CD4-positive, alpha-beta memory T cell (primary cell): Measurements from ENCODE around the gene OLFML2B. TPM values are rescaled to one million over a fixed set of nuclear protein-coding genes. Genes with fewer than 3 reads are reported as not detected.

ENCODE experiments used
- CTCF ChIA-PET: fragments of 350-600 bp; sonication (Branson Sonifier 250); formaldehyde crosslinking; loops from one replicate; lab custom pipeline; 2021; ENCODE audit warnings: inconsistent platforms; ENCODE audit not compliant: partially characterized antibody; lab: Charles Lee
- POLR2A ChIA-PET: fragments of 350-600 bp; sonication (Branson Sonifier 250); formaldehyde crosslinking; loops from one replicate; lab custom pipeline; 2021; ENCODE audit not compliant: partially characterized antibody; lab: Charles Lee
- DNase-seq, 5 donors: peaks; one replicate each; pipeline versions ENCODE4 v3.0.0 to v3.0.0-alpha.2; 2020 to 2022; ENCODE audit warnings: mixed read lengths in 1 of 5
- H3K27ac ChIP-seq: one replicate; pipeline ENCODE4 v1.7.0; 2013; ENCODE audit warnings: low read depth, low read length
- H3K27me3 ChIP-seq: 2 replicates; pipeline ENCODE4 v1.7.0; 2013; ENCODE audit warnings: mild to moderate bottlenecking, low read length, moderate library complexity; ENCODE audit not compliant: insufficient read depth
- H3K36me3 ChIP-seq: 2 replicates; pipeline ENCODE4 v1.7.0; 2013; ENCODE audit warnings: mild to moderate bottlenecking, low read length, moderate library complexity; ENCODE audit not compliant: insufficient read depth
- H3K4me1 ChIP-seq: 2 replicates; pipeline ENCODE4 v1.7.0; 2013; ENCODE audit warnings: mild to moderate bottlenecking, low read length, moderate library complexity; ENCODE audit not compliant: insufficient read depth
- H3K4me3 ChIP-seq, 2 donors: one replicate each; pipeline ENCODE4 v1.7.0; 2013; ENCODE audit warnings: low read length in 2 of 2, mild to moderate bottlenecking in 1 of 2
- H3K9me3 ChIP-seq, 2 donors: one replicate each; pipeline ENCODE4 v1.7.0; 2013; ENCODE audit warnings: low read length in 2 of 2, control low read depth in 1 of 2; ENCODE audit not compliant: control insufficient read depth in 1 of 2
- H3K27ac Mint-ChIP-seq, 7 donors: one replicate each; pipeline ENCODE4 v1.8.0; 2020 to 2021; ENCODE audit warnings: mixed read lengths in 7 of 7, mild to moderate bottlenecking in 6 of 7, inconsistent platforms in 3 of 7, moderate library complexity in 3 of 7
- H3K27me3 Mint-ChIP-seq, 2 donors: one replicate each; pipeline ENCODE4 v1.8.0; 2020 to 2021; ENCODE audit warnings: mixed read lengths in 2 of 2
- H3K36me3 Mint-ChIP-seq, 2 donors: one replicate each; pipeline ENCODE4 v1.8.0; 2020 to 2021; ENCODE audit warnings: mixed read lengths in 2 of 2, inconsistent platforms in 1 of 2, mild to moderate bottlenecking in 1 of 2
- H3K4me1 Mint-ChIP-seq, 4 donors: one replicate each; pipeline ENCODE4 v1.8.0; 2020 to 2021; ENCODE audit warnings: mixed read lengths in 4 of 4, mild to moderate bottlenecking in 1 of 4
- H3K4me3 Mint-ChIP-seq, 8 donors: one replicate each; pipeline ENCODE4 v1.8.0; 2020 to 2021; ENCODE audit warnings: mixed read lengths in 8 of 8, mild to moderate bottlenecking in 7 of 8, moderate library complexity in 6 of 8, inconsistent platforms in 3 of 8
- H3K9me3 Mint-ChIP-seq, 8 donors: one replicate each; pipeline ENCODE4 v1.8.0; 2020 to 2021; ENCODE audit warnings: mixed read lengths in 8 of 8, mild to moderate bottlenecking in 5 of 8, inconsistent platforms in 3 of 8, moderate library complexity in 1 of 8
- intact Hi-C: fragments of 100-400 bp; cut with micrococcal nuclease; formaldehyde crosslinking; loops from one replicate; pipeline ENCODE4 v1.15.1; 2023
- polyA plus RNA-seq, 2 donors: library from polyadenylated mRNA; unstranded; fragments of 300-500 nt; fragmentation: Illumina TruSeq; gene quantifications; one replicate each; pipeline ENCODE4 v1.2.3, GENCODE V29; 2021
- total RNA-seq, 2 experiments: library from RNA; stranded (reverse); gene quantifications; one replicate each; pipeline ENCODE4 v1.2.3, GENCODE V29; 2021

Gene OLFML2B
- total and polyA plus RNA-seq, 4 experiments from 2014 or later = 0.36 to 0.58 TPM; not detected in 2

GRCh38 chr1:161952607-161953172 is 71.0 kb downstream of the OLFML2B start:
- POLR2A ChIA-PET = interaction anchor here (0.8 kb wide), 1 partner anchor 33 kb away, joined by 3 read pairs; no protein-coding TSS in a partner anchor
- no peaks in the 10 kb centered on the region for H3K9me3 Mint-ChIP-seq
- H3K27ac Mint-ChIP-seq = no peak overlapping the region
- Histone ChIP-seq H3K27me3 (no peaks in the 10 kb centered on the region), H3K9me3 (no peaks in the 10 kb centered on the region), H3K36me3 (no peaks in the 10 kb centered on the region), H3K4me1 (peaks cover 16% of the 10 kb centered on the region), H3K4me3 (no peak overlapping the region), H3K27ac (no peak overlapping the region)
- no peak overlapping the region for H3K4me3 Mint-ChIP-seq
- no peaks in the 10 kb centered on the region for H3K27me3 Mint-ChIP-seq
- intact Hi-C loops = no loop called here
- CTCF ChIA-PET = interaction anchor here (1.5 kb wide), 1 partner anchor 84 kb away, joined by 4 read pairs; no protein-coding TSS in a partner anchor
- no peak for DNase-seq
- H3K4me1 Mint-ChIP-seq = peaks cover 26 to 38% (median 30%) of the 10 kb centered on the region in 4 donors
- H3K36me3 Mint-ChIP-seq = peaks cover 8 to 12% of the 10 kb centered on the region in 2 donors

DNA sequence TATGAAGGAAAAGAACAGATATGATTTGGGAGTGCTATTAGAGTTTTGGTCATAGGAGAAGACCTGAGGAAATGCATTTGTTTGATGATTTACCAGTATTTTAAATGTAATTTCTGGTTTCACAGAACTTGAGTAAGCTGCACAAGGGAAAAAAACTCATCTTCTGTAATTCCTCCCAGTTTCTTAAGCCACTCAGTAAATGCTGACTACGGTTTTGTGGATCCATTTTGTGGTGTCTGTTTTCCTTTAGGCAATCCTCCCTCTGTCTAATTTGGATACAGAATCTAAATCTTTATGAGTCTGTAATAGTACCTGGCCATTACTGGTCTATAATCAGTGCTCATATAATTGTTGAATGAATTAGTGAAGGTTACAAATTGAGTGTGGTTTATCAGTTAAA is 72.0 kb downstream of the OLFML2B start:
- Mint-ChIP-seq H3K9me3 (no peaks in the 10 kb centered on the region), H3K27ac (peak overlapping the region in 1 of 7 donors; percentile 28), H3K36me3 (peaks cover 11 to 14% of the 10 kb centered on the region in 2 donors), H3K27me3 (no peaks in the 10 kb centered on the region), H3K4me1 (peaks cover 26 to 43% (median 31%) of the 10 kb centered on the region in 4 donors), H3K4me3 (no peak overlapping the region)
- ChIA-PET POLR2A (no interaction called here), CTCF (no interaction called here)
- no peak overlapping the region for H3K27ac ChIP-seq
- H3K27me3 ChIP-seq = no peaks in the 10 kb centered on the region
- peaks cover 16% of the 10 kb centered on the region for H3K4me1 ChIP-seq
- no peak for DNase-seq
- no peaks in the 10 kb centered on the region for H3K36me3 ChIP-seq
- H3K4me3 ChIP-seq = no peak overlapping the region
- intact Hi-C loops = no loop called here
- H3K9me3 ChIP-seq = no peaks in the 10 kb centered on the region

DNA sequence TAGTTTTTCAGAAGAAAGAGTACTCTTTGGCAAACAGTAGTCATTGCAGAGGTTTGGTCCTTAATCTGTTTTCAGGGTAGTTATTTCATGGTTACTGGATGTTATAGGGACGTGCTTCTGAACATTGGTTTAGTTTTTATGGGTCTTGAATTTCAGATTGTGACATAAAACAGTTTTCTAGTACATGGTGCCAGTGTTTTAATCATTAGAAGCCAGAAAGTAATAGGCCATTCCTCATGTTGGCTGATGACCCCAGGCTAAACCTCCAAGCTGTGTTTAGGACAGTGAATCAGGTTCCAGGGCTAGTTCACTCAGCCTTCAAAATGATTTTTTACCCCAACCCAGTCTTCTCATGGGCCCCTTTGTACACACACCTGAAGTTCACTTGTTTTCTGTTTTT is 73.3 kb downstream of the OLFML2B start:
- CTCF ChIA-PET = interaction anchor here (1.0 kb wide), 1 partner anchor 46 kb away, joined by 3 read pairs; no protein-coding TSS in a partner anchor

GRCh38 chr1:161949548-161949947 is 74.1 kb downstream of the OLFML2B start:
- ChIA-PET CTCF (no interaction called here), POLR2A (no interaction called here)
- Mint-ChIP-seq H3K4me1 (peaks cover 22 to 32% (median 24%) of the 10 kb centered on the region in 4 donors), H3K27ac (peak overlapping the region in 1 of 7 donors; percentile 89), H3K27me3 (no peaks in the 10 kb centered on the region), H3K4me3 (no peak overlapping the region), H3K9me3 (no peaks in the 10 kb centered on the region), H3K36me3 (peaks cover 19 to 24% of the 10 kb centered on the region in 2 donors)
- intact Hi-C loops = no loop called here
- no peak for DNase-seq
- no peak overlapping the region for H3K4me3 ChIP-seq
- H3K27ac ChIP-seq = no peak overlapping the region
- no peaks in the 10 kb centered on the region for H3K9me3 ChIP-seq
- no peaks in the 10 kb centered on the region for H3K27me3 ChIP-seq
- H3K4me1 ChIP-seq = peaks cover 15% of the 10 kb centered on the region
- H3K36me3 ChIP-seq = no peaks in the 10 kb centered on the region

More for the DNA sequence above, 73.3 kb downstream of the OLFML2B start:
- intact Hi-C loops = no loop called here
- Mint-ChIP-seq H3K4me3 (no peak overlapping the region), H3K27me3 (no peaks in the 10 kb centered on the region), H3K27ac (peak overlapping the region in 2 of 7 donors; percentile 4 to 11), H3K36me3 (peaks cover 13 to 16% of the 10 kb centered on the region in 2 donors), H3K4me1 (peaks cover 26 to 40% (median 30%) of the 10 kb centered on the region in 4 donors), H3K9me3 (no peaks in the 10 kb centered on the region)
- no peak overlapping the region for H3K27ac ChIP-seq
- peaks cover 16% of the 10 kb centered on the region for H3K4me1 ChIP-seq
- no peak for DNase-seq
- H3K4me3 ChIP-seq = no peak overlapping the region
- POLR2A ChIA-PET = no interaction called here
- no peaks in the 10 kb centered on the region for H3K27me3 ChIP-seq
- no peaks in the 10 kb centered on the region for H3K36me3 ChIP-seq
- no peaks in the 10 kb centered on the region for H3K9me3 ChIP-seq

- H3K4me3 ChIP-seq = no peak overlapping the region
- H3K36me3 Mint-ChIP-seq = peaks cover 27 to 31% of the 10 kb centered on the region in 2 donors
- H3K27me3 ChIP-seq = no peaks in the 10 kb centered on the region
- no peak overlapping the region for H3K4me3 Mint-ChIP-seq
- H3K36me3 ChIP-seq = no peaks in the 10 kb centered on the region
- H3K9me3 Mint-ChIP-seq = no peaks in the 10 kb centered on the region
- CTCF ChIA-PET = no interaction called here
- peaks cover 13 to 24% (median 15%) of the 10 kb centered on the region in 4 donors for H3K4me1 Mint-ChIP-seq
- H3K27ac Mint-ChIP-seq = no peak overlapping the region
- POLR2A ChIA-PET = no interaction called here
- no peaks in the 10 kb centered on the region for H3K27me3 Mint-ChIP-seq
- no peaks in the 10 kb centered on the region for H3K9me3 ChIP-seq
- H3K27ac ChIP-seq = no peak overlapping the region
- DNase-seq = no peak
- H3K4me1 ChIP-seq = peaks cover 4% of the 10 kb centered on the region
- intact Hi-C loops = no loop called here
These were observed 75.2 kb downstream of the OLFML2B start for GRCh38 chr1:161948435-161948834.

DNA sequence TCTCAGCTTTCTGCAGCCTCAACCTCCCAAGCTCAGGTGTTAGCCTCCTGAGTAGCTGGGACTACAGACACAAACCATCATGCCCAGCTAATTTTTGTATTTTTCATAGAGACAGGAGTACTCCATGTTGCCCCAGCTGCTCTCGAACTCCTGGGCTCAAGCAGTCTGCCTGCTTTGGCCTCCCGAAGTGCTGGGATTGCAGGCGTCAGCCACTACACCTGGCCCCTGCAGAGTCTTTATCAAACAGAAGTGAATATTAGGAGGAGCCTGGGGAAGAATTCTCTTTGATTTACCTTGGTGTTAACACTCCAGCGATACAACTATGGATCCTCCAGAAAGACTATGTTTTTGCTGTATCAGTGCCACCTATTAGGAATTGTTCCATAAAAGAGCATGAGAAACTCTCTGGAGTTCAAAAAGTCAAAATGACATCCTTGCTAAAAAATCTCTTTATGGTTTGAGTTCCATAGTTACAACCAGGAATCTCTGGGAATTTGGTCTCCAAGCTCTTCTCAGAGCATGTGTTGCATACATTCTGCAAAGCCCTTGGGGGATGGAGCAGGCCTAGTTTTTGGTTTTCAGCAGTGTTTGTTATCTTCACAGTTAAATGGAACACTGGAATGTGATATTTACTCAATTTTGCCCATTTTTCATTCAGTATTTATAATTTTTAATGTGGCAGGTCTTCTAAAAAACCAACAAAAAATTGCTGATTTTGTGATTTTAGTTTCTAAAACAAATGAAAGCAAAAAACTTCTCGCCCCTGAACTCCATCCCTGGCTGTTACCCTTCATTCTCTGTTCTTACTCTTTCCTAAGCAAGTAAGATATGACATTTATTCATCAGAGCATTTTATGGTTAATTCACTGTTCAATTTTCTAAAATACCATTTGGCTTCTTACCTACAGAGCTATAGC is 77.3 kb downstream of the OLFML2B start:
- Histone ChIP-seq H3K9me3 (no peaks in the 10 kb centered on the region), H3K4me1 (no peaks in the 10 kb centered on the region), H3K4me3 (no peak overlapping the region), H3K27ac (no peak overlapping the region), H3K36me3 (peaks cover 6% of the 10 kb centered on the region), H3K27me3 (no peaks in the 10 kb centered on the region)
- CTCF ChIA-PET = no interaction called here
- POLR2A ChIA-PET = no interaction called here
- Mint-ChIP-seq H3K27ac (no peak overlapping the region), H3K4me1 (peaks cover 0 to 14% (median 5%) of the 10 kb centered on the region in 4 donors), H3K4me3 (no peak overlapping the region), H3K27me3 (no peaks in the 10 kb centered on the region), H3K9me3 (no peaks in the 10 kb centered on the region), H3K36me3 (peaks cover 45 to 48% of the 10 kb centered on the region in 2 donors)
- intact Hi-C loops = no loop called here
- no peak for DNase-seq
